ELF-1 (cell line): ENCODE data around the gene ERC2.
A peak's percentile ranks its signal among the peaks of the same experiment; 100 is the strongest.

Experiments
- DNase-seq: peaks from one replicate; pipeline ENCODE4 v3.0.0-alpha.2; 2016; ENCODE audit warnings: low read depth, low spot score

The ERC2 gene

DNA sequence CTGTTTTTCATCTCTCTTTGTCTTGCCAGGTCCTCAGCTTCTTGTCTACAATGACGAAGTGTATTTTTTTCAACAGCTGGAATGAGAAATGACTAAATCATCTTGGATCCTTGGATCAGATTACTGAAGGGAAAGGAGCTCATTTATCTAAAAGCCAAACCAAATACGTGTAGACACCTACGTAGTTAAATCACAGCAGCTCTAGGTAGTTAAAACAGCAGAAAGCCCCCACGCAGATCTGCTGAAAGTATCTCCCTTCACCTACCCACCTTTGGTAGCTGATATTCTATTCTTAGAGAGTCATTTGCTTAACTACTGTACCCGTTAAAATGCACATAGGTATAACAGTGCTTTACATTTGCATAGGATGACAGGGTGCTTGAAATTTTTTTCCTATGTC lies 875.7 kb downstream of the ERC2 start:
- no peak for DNase-seq

DNA sequence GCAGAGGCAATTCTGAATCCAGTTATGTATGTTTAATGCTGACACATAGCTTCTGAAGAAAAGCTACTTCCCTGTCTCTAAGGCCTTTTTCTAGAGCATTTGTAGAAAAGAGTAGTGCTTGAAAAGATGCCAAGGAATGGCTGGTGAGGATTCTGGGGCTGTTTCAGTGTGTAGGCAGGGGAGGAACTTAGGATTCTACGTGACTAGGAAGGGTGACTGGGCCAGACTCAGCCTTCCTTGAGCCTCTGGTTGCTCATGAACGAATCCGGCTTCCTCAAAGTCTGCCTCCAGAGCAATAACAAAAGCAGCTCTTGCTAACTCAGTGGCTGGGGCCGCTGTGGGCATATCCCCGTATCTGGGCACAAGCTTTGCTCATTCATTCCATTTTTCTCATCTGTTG lies 876.4 kb downstream of the ERC2 start:
- DNase-seq, result no peak

DNA sequence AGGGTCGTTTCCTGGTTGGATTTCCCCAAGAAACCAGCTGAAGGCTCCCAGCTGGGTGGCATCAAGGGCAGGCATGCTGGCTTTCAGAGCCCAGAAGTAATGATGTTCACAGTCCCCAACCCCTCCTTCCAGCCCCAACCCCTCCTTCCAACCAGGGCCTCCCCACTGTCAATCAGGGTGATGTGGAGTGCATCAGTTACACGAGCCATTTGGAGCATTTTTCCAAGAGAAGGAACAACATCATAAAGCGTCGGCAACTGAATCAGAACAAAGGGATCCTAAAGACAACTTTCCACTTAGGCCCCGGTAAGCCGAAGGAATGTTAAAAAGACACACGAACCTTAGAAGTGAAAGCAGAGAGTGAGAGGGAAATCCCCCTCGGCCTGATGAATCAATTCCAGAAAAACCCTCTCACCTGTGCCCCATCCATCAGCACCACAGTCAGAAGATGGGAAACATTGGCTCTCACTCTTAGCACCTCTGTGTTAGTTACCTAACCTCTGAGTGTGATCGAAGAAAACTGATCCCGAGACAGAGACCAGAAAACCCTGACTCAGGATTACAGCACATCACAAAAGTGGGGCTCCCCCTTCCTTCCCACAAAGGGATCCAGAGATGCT lies 880.0 kb downstream of the ERC2 start:
- no peak for DNase-seq

DNA sequence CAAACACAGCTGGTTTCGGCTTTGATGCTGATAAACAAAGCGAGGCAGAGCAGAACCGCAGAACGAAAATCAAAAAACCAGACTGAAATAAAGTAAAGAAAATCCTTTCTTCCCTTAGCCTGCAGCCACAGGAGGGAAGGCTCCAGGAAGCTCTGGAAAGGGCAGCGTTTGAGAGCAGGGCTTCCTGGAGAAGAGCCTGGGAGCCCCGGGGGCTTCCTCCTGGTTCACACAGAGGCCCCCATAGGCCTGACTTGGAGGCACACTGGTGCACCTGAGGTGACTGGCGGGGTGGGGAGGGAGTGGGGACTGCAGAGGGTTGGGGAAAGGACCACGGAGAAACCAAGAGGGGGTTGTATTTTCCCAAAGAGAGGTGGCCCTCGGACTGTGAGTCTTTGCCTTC lies 882.4 kb downstream of the ERC2 start:
- DNase-seq, result peak; percentile 34

DNA sequence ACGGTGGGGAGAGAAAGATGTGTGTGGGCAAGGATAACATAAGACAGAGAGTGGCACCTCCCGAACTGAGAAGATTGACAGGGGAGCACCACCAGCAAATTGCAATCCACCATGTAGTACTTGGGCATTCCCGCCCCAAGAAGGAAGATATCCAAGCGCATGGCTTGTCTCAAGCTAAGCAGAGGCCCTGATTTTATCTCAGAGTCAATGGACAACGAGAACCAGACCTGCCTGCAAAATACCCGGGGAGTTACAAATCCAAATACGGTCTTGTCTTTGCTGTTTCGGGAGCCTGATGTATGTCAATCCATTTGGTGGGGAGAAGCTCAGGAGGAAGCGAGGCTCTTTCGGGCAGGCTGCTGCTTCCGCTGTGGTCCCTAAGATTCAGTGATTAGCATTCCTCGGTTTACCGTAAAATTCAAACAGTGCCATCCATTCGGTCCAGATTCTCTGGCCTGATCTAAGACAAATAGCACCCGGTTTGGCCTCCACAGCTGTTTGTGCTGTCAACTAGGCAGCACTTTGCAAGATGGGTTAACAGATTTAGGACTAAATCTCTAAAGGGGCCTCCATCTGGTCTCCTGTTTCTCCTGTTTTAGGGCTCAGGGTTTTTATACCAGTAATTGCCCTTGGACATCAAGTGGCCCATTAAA lies 883.4 kb downstream of the ERC2 start:
- peak; percentile 74 for DNase-seq

DNA sequence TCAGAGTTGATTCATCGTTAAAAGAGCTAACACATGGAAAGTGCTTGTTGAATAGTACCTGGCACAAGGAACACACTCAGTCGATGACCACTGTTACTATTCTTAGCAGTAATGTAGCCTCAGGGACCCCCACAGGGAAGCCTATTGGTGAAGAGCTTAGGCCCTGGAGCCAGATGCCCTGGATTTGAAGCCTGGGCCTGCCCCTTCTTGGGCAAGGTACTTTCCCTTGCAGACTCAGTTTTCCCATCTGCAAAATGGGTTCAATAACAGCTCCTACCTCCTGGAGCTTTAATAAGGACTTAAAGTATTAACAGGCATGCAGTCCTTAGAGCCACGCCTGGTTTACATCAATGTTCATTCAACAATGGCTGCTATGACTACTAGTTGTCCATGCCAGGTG lies 884.2 kb downstream of the ERC2 start:
- no peak for DNase-seq

DNA sequence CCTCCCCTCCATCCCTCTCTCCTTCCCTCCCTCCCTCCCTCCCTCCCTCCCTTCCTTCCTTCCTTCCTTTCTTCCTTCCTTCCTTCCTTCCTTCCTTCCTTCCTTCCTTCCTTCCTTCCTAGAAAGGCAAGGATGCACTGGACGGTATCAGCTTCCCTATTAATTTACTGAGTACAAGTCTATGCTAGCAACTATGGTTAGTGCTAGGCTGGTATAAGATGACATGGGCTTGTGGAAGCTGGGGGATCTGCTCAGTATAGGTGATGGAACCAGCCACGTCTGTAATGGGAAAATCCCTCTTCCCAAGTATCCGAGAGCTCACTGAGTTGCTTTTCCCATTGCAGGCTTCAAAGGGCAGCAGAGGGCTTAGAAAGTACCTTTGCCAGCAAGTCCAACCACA lies 884.8 kb downstream of the ERC2 start:
- DNase-seq, result no peak

DNA sequence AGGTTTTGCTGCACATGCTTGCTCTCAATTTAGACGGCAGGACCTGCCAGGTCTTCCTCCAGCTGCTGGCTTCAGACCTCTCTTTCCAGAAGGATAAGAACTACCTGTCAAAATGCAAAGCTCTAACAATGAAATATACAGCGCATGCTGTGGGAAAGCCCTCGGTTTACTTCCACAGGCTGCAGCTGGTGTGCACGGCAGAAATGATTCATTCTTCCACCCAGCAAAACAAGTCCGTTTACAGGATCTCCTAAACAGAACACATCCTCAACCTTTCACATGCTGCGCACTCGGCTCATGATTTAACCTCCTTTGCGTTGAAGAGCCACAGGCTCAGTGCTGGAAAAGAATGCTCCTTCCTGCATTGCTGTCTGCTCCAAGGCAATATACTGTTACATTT lies 888.8 kb downstream of the ERC2 start:
- DNase-seq, result no peak

DNA sequence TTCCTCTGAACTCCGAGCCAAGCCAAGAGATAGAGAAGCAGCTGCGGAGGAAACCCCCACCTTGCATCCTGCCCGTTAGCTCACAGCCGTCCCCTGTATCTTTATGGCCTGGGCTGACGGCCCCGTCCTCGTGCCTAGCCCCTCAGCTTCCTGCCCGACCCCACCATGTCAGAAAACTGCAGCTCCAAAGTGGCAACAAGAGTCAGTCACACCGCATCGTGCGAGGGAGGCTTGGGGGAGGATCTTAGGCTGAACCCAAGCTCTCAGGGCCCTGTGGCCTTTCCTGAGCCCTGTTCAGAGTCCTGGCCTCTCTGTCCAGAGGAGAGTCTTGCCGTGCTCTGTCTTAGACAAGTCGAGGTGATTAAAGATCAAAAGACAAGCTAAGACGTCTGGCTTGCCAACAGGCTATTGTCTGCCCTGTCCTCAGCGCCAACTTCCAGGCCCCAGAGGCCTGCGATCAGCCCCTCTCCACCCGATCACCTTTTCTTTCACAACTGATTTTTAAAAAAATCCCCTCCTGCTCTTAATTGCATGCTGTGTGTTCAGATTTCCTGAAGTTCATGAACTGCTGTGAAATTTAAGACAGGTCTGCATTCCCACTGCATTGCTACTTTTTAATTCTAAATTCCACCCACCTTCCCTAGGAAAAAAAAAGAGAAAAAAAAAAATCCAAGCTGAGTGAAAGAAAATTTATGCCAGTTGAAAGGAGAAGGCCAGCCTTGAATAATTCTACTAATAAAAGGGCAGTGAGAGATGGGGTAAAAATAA lies 891.5 kb downstream of the ERC2 start:
- no peak for DNase-seq

DNA sequence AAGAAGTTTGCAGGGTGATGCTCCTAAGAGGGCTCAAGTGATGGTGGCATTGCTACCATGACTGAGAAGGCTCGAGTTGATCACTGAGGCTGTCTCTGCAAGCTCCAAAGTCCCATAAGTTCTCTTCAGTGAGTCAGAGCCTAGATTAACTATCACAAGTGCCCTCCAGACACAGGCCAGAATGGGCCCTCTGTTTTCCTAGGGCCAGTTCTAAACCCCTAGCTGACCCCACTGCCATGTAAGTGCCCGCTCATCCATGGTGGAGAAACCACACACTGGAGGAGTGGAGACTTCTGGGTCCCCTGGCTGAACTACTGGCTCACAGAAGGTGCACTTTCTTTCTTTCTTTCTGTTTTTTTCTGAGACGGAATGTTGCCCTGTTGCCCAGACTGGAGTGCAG lies 893.6 kb downstream of the ERC2 start:
- no peak for DNase-seq

DNA sequence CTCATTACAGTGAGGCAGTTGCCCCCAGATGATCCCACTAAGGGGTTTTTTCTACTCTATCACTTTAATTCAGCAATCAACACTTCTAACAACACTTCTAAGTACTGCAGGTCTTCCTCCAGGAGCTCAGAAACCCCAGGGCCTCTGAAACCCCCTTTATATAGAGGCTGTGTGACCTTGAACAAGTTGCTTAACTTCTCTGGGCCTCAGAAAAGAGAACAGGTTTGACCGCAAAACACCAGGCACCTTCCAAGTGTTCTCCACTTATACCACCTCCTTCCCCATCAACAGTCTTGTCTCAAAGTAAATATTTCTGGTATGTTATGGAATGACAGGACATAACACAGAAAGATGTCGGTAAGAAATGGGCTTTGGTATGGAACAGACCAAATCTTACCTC lies 895.5 kb downstream of the ERC2 start:
- DNase-seq, result no peak

DNA sequence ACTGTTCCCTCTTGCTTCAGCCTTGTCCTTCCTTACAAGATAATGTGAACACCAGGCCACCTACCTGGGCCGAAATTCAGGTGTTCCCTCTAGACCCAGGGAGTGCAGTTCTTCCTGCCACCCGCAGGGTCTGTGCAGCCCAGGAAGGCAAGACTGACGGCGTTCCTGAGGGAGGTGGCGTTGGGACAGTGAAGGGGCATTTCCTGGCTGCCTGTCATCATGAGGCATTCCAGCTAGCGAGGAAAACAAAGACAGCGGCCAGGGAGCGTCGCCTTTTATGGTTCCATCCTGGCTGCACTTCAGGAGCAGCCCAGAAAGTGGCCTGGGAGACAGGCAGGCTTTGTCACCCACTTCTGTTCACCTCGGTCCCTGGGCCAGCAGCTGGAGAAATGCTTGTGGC lies 896.4 kb downstream of the ERC2 start:
- peak; percentile 97 for DNase-seq

DNA sequence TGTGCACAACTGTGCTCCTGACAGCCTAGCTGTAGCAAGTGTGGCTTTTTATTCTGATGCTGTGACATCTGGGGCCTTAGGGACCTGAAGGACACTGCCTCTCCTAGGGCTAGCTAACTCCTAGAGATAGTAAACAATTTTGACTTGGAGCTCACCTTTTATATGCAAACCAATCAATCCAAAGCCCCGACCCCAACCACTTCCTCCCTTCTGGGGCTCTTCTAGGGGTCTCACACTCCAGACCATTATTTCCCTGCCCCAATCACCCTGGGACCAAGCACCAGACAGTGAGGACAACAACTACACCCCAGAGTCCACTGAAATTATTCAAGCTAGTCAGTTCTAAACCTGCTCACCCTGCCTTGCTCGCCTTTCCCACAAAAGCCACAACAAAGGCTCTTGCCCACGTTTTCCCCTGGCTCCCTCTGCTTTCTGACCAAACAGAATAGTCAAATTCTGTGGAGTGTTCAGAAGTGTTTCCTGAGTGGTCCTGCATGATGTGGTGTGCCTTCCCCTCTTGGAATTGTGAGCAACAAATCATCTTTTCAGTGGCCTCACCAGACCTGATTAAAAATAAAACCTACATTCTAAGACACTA lies 897.0 kb downstream of the ERC2 start:
- peak; percentile 43 for DNase-seq

DNA sequence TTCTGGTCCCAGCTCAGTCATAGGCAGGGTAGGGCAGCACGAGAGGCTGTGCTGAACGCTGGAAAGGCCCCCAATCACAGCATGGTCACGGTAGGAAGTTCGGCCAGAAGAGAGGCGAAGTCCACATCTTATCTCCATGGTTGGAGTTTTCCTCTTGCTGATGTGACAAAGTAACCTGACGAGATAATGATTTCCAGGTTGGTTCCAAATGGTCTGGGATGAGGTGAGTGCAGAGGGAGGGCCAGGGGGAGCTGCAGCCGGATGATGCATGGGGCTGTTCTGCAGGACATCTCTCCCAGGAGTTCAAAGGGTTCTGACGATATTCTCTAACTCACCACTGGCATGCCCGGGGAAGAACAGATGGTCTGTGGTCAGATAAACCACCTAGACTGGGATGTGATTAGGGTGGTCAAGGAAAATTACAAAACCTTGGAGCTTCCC lies 898.0 kb downstream of the ERC2 start:
- peak; percentile 73 for DNase-seq

DNA sequence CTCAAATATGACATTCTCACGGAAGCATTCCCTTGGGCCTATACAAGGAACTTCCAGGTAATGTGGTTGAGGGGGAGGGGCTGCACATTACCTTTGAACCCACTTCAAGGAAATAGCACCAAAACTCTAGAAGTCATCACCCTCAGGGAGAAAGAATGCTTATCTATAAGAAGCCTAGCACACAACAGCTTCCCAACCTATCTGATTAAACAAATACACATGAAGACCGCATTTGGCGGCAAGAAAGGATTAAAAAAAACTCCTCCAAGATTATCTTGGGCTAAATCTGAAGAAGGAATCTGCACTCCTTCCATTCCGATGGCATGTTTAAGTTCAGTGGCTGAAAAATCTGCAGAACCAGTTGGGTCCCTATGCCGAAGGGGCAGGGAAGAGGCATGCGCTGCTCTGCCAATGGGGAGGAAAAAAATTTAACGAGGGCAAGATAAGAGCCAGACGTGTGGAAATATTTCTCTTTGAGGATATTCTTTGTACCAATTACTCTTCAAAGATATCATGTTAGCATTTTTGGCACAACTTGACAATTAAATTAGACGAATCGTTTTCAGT lies 899.2 kb downstream of the ERC2 start:
- DNase-seq, result peak; percentile 56

DNA sequence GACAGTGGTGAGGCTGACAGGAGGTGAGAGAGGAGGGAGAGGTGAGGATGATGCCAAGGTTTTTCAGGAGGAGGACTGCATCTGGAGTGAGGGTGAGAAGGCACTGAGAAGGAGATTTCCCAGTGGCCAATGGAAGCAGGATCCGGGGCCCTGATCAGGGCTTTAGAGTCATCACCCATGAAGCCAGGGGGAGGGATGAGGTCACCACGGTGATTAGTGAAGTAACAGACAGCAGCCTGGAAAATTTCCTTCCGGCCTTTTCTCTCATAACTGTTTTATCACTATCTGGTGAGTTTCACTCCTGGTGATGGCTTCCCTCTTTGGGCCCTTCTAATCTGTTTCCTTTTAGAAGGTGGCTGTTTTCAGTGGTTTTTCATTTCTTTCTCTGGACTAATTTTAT lies 900.7 kb downstream of the ERC2 start:
- no peak for DNase-seq

DNA sequence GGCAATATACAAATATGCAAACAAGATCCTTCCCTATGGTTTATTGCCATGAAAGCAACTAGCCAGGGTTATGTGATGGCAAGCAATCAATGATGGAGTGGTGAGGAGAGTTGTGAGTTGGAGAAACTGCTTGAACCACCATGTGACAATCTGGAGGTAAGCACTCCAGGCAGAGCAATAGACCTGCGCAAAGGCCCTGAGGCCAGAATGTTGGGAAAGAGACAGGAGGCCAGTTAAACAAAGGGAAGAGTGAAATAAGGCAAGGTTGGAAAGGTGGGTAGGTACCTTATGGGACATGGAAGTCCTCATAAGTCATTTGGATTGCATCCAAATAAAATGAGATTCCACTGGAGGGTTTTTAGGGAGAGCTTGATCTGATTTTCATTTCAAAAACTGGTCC lies 901.1 kb downstream of the ERC2 start:
- no peak for DNase-seq

DNA sequence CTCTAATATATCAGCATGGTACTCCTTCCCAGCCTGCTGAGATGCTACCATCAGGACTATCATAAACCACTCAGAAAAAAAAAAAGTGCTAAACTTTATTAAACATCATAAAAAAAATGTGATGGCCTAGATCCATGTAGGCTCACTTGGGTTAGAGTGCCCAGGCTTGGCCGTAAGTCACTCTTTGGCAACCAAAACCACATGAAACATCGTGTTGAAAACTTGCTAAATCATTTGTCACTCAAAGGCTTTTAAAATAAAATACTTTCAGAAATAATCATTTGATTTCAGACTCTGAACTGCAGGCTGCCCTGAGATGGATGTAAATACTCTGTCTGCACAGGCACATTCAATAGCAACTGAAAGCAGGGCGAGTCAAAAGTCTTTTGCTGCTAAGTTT lies 902.7 kb downstream of the ERC2 start:
- no peak for DNase-seq

DNA sequence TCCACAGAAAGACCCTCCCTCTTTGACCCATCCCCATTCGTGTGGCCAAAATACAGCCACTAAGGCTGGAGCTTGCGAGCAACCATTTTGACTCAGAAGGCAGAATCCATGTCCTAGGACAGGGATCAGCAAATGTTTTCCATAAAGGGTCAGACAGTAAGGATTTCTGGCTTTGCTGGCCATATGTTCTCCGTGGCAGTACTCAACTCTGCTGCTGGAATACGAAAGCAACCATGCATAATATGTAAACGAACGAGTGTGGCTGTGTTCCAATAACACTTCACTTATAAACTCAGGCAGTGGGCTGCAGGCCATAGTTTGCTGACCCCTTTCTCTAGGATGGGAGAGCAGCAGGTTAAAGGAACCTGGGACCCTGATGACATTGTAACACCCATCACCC lies 903.5 kb downstream of the ERC2 start:
- no peak for DNase-seq

DNA sequence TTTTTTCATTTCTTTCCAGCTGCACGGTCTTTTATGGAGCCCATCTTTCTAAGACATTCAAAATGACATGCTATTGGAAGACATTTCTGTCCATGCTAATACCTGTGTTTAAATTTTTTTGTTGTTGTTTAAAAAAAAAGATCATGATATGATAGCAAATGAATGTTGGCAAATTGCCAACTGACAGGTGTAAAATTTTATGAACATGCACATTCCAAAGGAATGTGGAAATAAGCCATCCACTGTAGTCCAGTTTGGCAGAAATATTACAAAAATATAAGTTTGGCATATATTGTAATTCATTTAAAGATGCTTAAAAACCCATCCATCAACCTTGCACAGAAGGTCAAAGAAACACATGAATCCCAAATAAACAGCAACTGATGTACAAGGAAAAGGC lies 905.6 kb downstream of the ERC2 start:
- no peak for DNase-seq

DNA sequence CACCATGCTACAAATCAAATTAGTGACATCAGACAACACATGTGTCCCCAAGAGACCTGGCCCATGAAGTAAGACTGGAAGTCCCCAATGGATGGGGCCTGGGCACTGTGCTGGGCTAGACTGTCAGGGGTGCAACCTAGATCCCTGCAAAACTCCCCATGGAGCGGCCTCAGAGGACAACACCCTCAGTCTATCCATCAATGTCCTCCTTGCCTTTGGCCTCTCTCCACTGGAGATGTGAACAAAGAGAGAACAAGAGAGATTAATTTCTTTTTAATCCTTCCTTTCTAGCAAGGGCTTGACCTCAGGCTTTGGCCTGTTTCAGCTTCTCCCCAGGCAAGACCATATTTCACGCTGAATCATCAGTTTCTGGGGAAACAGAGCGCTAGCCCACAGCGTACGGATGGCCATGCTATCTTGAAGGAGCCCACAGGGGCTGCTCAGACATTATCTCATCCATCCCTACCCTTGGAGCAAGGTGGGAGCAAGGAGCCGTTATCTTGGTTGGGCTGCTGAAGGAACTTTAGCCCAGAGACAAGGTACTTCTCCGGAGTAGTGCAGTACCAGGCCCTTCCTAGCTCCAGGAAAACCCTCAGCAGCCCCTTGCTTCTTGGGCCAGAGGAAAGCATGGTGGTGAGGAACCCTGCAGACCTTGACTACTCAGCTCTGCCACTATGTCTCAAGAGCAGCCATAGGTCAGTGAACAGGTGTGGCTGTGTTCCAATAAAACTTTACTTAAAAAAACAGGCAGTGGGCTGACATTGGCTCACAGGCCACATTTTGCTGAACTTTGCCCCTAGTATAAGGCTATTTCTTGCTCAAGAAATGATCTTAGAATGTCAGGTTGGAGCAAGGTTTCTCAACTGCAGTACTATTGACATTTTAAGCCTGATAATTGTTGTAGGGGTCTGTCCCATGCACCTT lies 908.5 kb downstream of the ERC2 start:
- no peak for DNase-seq
